Gastroesophageal sphincter (tissue), 4 donors: ENCODE measurements around the gene FUT3. TPM values are rescaled to one million over a fixed set of nuclear protein-coding genes. Genes with fewer than 3 reads are reported as not detected.

ENCODE experiments used
- ATAC-seq: fragments of 150-250 bp; one replicate; pipeline ENCODE4 v1.9.1; 2016; ENCODE audit warnings: mild to moderate bottlenecking, moderate library complexity
- H3K27ac ChIP-seq, 4 donors: fragments of 200-600 bp; sonication (generic) in 3 of 4; 1 replicate in 3 of 4; 2 replicates in 1 of 4; pipeline ENCODE4 v1.5.1; 2016 to 2019
- H3K27me3 ChIP-seq: fragments of 200-600 bp; sonication (generic); one replicate; pipeline ENCODE4 v1.5.1; 2019
- H3K36me3 ChIP-seq, 2 donors: fragments of 200-600 bp; sonication (generic); one replicate each; pipeline ENCODE4 v1.5.1; 2019; ENCODE audit warnings: control low read depth in 1 of 2
- H3K4me1 ChIP-seq, 3 donors: fragments of 200-600 bp; sonication (generic); 1 replicate in 2 of 3; 2 replicates in 1 of 3; pipeline ENCODE4 v1.5.1; 2016 to 2019; ENCODE audit warnings: control low read depth in 2 of 3
- H3K4me3 ChIP-seq, 2 donors: fragments of 200-600 bp; sonication (generic); one replicate each; pipeline ENCODE4 v1.5.1; 2019; ENCODE audit warnings: mild to moderate bottlenecking in 1 of 2, moderate library complexity in 1 of 2
- H3K9me3 ChIP-seq, 3 donors: fragments of 200-600 bp; sonication (generic); one replicate each; pipeline ENCODE4 v1.5.1; 2017 to 2019; ENCODE audit warnings: control low read depth in 2 of 3
- CTCF ChIP-seq, 4 experiments: fragments of 200-600 bp in 2 of 4; fragments of 450-650 bp in 2 of 4; sonication (generic) in 1 of 4; IDR thresholded peaks; one replicate each; pipeline ENCODE4 v1.5.1; 2017 to 2019; ENCODE audit warnings: antibody characterized with exemption in 4 of 4, mild to moderate bottlenecking in 2 of 4, moderate library complexity in 2 of 4
- EP300 ChIP-seq: sonication (generic); formaldehyde crosslinking; IDR thresholded peaks from one replicate; pipeline ENCODE4 v1.6.1; 2017; ENCODE audit warnings: antibody characterized with exemption, mild to moderate bottlenecking
- POLR2A ChIP-seq, 2 donors: fragments of 450-650 bp; IDR thresholded peaks; one replicate each; pipeline ENCODE4 v1.6.1; 2017; ENCODE audit warnings: antibody characterized with exemption in 2 of 2, mild to moderate bottlenecking in 2 of 2, moderate library complexity in 1 of 2
- POLR2AphosphoS5 ChIP-seq: sonication (generic); formaldehyde crosslinking; IDR thresholded peaks from one replicate; pipeline ENCODE4 v1.6.1; 2017; ENCODE audit warnings: antibody characterized with exemption
- WGBS, 2 donors: methylation state at CpG; one replicate each; pipeline ENCODE4 v1.1.5; 2018; ENCODE audit warnings: low coverage in 1 of 2; 5-methylcytosine and 5-hydroxymethylcytosine counted together
- total RNA-seq, 4 donors: library from RNA; depleted of rRNA; stranded (reverse); fragments of >200 nt; gene quantifications; one replicate each; pipeline ENCODE4 v1.1.0, GENCODE V29; 2016

Gene FUT3
- total RNA-seq, 4 donors from 2014 or later: 0.12 to 4.8 (median 4.5) TPM; not detected in 1

GRCh38 chr19:5801796-5802619 is 49.2 kb downstream of the FUT3 start:
- Histone ChIP-seq H3K36me3 (no peaks in the 10 kb centered on the region), H3K27me3 (peaks cover 54% of the 10 kb centered on the region), H3K27ac (no peak overlapping the region), H3K4me3 (no peak overlapping the region), H3K4me1 (peaks cover 0 to 35% (median 10%) of the 10 kb centered on the region in 3 donors), H3K9me3 (no peaks in the 10 kb centered on the region)
- no peak for TF ChIP-seq CTCF (IDR thresholded peaks at IDR 0.05)
- no peak for TF ChIP-seq EP300
- no peak for TF ChIP-seq POLR2A (IDR thresholded peaks at IDR 0.05)
- no peak for TF ChIP-seq POLR2AphosphoS5
- no peak for ATAC-seq
- WGBS, 2 donors: 67 to 80% methylated on average over 1 to 3 of the region's 33 CpGs

DNA sequence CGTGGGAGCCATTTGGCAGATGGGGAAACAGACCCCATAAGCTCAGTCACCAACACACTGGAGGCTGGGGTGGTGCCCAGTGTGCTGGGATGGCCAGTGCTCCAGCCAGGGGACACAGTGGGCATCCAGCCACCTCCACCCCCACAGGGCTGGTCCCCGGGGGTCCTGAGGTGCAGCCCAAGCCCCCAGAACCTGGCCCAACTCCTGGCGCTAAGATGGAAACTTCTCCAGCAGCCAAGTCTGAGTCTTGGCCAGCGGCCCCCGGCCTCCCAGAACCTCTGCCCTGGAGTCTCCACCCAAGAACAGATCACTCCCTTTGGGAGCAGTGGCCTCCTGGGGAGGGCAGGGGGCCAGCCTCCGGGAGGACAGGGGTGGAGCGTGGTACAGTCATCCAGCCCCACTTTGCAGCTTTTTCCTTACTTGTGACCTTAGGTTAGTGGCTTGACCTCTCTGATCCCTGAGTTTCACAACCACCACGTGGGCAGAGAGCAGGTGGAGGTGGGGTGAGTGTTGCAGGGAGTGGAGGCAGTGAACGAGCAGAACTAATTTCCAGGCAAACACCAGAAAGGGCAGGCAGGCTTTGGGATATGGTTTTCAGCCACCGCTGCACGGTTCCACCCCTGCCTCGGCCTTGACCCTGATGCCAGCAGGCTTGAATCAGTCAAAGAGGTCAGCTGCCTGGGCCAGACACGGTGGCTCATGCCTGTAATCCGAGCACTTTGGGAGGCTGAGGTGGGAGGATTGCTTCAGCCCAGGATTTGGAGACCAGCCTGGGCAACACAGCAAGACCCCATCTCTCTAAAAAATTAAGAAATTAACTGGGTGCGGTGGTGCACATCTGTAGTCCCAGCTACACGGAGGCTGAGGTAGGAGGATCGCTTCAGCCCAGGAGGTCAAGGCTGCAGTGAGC is 50.6 kb downstream of the FUT3 start:
- Histone ChIP-seq H3K4me1 (peaks cover 0 to 25% (median 10%) of the 10 kb centered on the region in 3 donors), H3K36me3 (no peaks in the 10 kb centered on the region), H3K4me3 (no peak overlapping the region), H3K9me3 (no peaks in the 10 kb centered on the region), H3K27me3 (peaks cover 54% of the 10 kb centered on the region), H3K27ac (no peak overlapping the region)
- WGBS, 2 donors: 77 to 81% methylated on average over 5 to 8 of the region's 17 CpGs
- no peak for ATAC-seq
- TF ChIP-seq EP300: no peak
- no peak for TF ChIP-seq POLR2A (IDR thresholded peaks at IDR 0.05)
- TF ChIP-seq POLR2AphosphoS5: no peak
- TF ChIP-seq CTCF (IDR thresholded peaks at IDR 0.05): no peak

DNA sequence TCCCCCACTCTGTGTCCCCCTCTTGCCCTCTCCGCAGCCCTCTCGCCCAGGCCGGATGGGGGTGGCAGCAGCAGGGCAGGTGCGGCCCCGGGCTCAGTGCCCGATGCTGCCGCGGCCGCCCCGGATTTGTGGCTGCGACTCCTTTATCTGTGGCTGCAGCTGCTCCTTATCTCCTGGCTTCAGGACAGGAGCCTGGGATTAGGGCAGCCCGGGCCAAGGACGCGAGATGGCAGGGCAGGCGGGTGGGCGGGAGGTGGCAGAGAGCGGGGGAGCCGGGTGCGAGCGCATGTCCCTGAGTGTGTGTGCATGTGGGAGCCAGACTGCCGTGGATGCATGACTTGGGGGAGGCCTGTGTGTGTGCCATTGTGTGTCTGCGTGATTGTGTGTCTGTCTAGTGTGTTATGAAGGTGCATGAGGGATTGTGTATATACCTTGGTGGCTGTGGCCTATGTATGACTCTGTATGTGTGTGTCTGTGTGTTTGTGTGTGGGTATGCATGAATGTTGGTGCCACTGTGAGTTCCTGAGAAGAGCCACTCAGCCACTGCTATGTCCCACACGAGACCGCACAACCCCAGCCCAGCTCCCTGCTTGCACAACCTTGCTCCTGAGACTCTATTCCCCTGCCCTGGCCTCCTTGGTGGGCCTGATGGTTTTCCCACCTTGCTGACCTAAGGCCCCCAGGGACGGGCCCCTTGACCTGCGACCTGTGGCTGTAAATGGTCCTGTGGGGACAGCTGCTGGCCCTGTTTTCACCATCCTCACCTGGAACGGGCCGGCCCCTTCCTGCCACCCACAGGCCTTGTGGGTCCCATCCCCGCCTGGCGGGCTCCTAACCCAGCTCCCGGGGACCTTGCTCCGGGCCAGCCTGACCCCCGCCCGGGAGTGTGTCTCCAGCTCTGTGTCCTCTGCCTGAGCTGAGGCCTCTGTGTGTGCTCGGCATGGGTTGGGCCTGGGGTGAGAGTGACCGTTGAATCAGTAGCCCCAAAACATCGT is 51.7 kb downstream of the FUT3 start:
- H3K9me3 ChIP-seq: no peaks in the 10 kb centered on the region
- WGBS, 2 donors: 81% methylated on average over 3 of the region's 37 CpGs; no CpG with 5 or more reads in 1 of the 2 donors
- no peak for ATAC-seq
- H3K4me3 ChIP-seq: no peak overlapping the region
- H3K27me3 ChIP-seq: peaks cover 52% of the 10 kb centered on the region
- no peaks in the 10 kb centered on the region for H3K36me3 ChIP-seq
- no peak overlapping the region for H3K27ac ChIP-seq
- H3K4me1 ChIP-seq: peaks cover 0 to 19% (median 9%) of the 10 kb centered on the region in 3 donors
- TF ChIP-seq EP300: no peak
- TF ChIP-seq POLR2AphosphoS5: no peak
- TF ChIP-seq CTCF (IDR thresholded peaks at IDR 0.05): no peak
- TF ChIP-seq POLR2A (IDR thresholded peaks at IDR 0.05): no peak

DNA sequence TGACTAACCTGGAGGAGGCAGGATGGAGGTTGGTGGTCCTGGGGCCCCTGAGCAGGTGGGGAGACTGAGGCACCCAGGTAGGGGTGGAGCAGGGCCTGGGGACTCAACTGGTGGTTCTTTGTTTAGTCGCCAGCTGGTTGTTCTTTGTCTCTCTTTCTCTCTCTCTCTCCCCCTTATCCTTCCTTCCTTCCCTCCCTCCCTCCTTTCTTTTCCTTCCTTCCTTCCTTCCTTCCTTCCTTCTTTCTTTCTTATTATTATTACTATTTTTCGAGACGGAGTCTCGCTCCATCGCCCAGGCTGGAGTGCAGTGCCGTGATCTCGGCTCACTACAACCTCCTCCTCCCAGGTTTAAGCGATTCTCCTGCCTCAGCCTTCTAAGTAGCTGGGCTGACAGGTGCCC is 53.0 kb downstream of the FUT3 start:
- ATAC-seq: no peak
- H3K36me3 ChIP-seq: no peaks in the 10 kb centered on the region
- no peak overlapping the region for H3K4me3 ChIP-seq
- peaks cover 0 to 7% (median 0%) of the 10 kb centered on the region in 3 donors for H3K4me1 ChIP-seq
- 87% methylated on average over 7 of the region's 8 CpGs; no CpG with 5 or more reads in 1 of the 2 donors for WGBS, 2 donors
- H3K27me3 ChIP-seq: peaks cover 40% of the 10 kb centered on the region
- TF ChIP-seq POLR2A (IDR thresholded peaks at IDR 0.05) (no peak), EP300 (no peak), POLR2AphosphoS5 (no peak), CTCF (IDR thresholded peaks at IDR 0.05) (no peak)
- no peak overlapping the region for H3K27ac ChIP-seq
- H3K9me3 ChIP-seq: no peaks in the 10 kb centered on the region
